Right atrium auricular region (tissue), 2 donors: ENCODE results near the gene PHYHD1. TPM values are rescaled to one million over a fixed set of nuclear protein-coding genes. Genes with fewer than 3 reads are reported as not detected.

Source experiments
- DNase-seq: peaks from one replicate; pipeline ENCODE4 v3.0.0-alpha.2; 2019; ENCODE audit warnings: low spot score
- H3K27ac ChIP-seq, 2 donors: fragments of 200-600 bp; sonication (generic); 1 replicate in 1 of 2; 2 replicates in 1 of 2; pipeline ENCODE4 v1.5.1; 2016 to 2019
- H3K27me3 ChIP-seq, 2 donors: fragments of 200-600 bp; sonication (generic); one replicate each; pipeline versions ENCODE4 v1.5.1 to v1.6.0; 2017 to 2019
- H3K36me3 ChIP-seq: fragments of 200-600 bp; sonication (generic); one replicate; pipeline ENCODE4 v1.5.1; 2016
- H3K4me1 ChIP-seq, 2 donors: fragments of 200-600 bp; sonication (generic); one replicate each; pipeline versions ENCODE4 v1.5.1 to v1.6.0; 2017 to 2019
- H3K4me3 ChIP-seq, 2 donors: fragments of 200-600 bp; sonication (generic); 1 replicate in 1 of 2; 2 replicates in 1 of 2; pipeline ENCODE4 v1.5.1; 2017 to 2019; ENCODE audit warnings: mild to moderate bottlenecking in 1 of 2, moderate library complexity in 1 of 2
- H3K9me3 ChIP-seq, 2 donors: fragments of 200-600 bp; sonication (generic); one replicate each; pipeline ENCODE4 v1.5.1; 2019
- CTCF ChIP-seq, 2 donors: fragments of 200-600 bp; sonication (generic); IDR thresholded peaks; one replicate each; pipeline ENCODE4 v1.5.1; 2019; ENCODE audit warnings: antibody characterized with exemption in 2 of 2
- total RNA-seq, 2 donors: library from RNA; depleted of rRNA; stranded (reverse); fragments of >200 nt; gene quantifications; one replicate each; pipeline ENCODE4 v1.1.0, GENCODE V29; 2016

PHYHD1 gene
- total RNA-seq, 2 donors from 2014 or later, result 21.3 to 51.9 TPM

DNA sequence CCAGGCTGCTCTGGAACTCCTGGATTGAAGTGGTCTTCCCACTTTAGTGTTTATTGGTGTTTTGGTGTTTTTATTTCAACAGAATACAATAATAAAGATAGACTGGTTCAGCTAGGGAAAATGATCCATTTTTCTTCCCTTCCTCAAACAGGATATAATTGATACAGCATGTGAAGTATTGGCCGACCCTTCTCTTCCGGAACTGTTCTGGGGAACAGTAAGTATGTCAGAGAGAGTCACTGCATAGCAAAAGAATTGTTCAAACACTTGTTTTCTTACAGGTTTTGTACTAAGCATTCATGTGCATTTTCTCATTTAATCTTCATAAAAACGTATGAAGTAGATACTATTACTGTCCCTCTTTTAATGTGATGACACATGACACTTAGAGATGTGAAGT is 58.3 kb downstream of the PHYHD1 start:
- no peak for DNase-seq
- Histone ChIP-seq H3K4me1 (no peaks in the 10 kb centered on the region), H3K27me3 (no peaks in the 10 kb centered on the region), H3K36me3 (peaks cover 76% of the 10 kb centered on the region), H3K27ac (no peak overlapping the region), H3K4me3 (no peak overlapping the region), H3K9me3 (no peaks in the 10 kb centered on the region)
- TF ChIP-seq CTCF (IDR thresholded peaks at IDR 0.05), result no peak

DNA sequence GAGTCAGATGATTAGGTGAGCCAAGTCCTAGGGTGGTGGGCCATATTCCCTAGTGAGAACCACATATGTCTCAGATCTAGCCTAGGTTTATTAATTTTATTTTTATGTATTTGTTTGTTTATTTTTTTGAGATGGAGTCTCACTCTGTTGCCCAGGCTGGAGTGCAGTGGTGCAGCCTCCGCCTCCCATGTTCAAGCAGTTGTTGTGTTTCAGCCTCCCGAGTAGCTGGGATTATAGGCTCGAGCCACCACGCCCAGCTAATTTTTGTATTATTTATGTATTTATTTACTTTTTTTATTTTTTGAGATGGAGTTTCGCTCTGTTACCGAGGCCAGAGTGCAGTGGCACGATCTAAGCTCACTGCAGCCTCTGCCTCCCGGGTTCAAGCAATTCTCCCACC is 62.8 kb downstream of the PHYHD1 start:
- Histone ChIP-seq H3K4me3 (no peak overlapping the region), H3K27me3 (no peaks in the 10 kb centered on the region), H3K36me3 (peaks cover 89% of the 10 kb centered on the region), H3K9me3 (no peaks in the 10 kb centered on the region), H3K4me1 (no peaks in the 10 kb centered on the region), H3K27ac (no peak overlapping the region)
- no peak for DNase-seq
- no peak for TF ChIP-seq CTCF (IDR thresholded peaks at IDR 0.05)

- no peaks in the 10 kb centered on the region for H3K4me1 ChIP-seq
- H3K9me3 ChIP-seq, result no peaks in the 10 kb centered on the region
- no peak overlapping the region for H3K27ac ChIP-seq
- peaks cover 86% of the 10 kb centered on the region for H3K36me3 ChIP-seq
- no peak overlapping the region for H3K4me3 ChIP-seq
- DNase-seq, result no peak
- H3K27me3 ChIP-seq, result no peaks in the 10 kb centered on the region
- no peak for TF ChIP-seq CTCF (IDR thresholded peaks at IDR 0.05)
These were observed 65.9 kb downstream of the PHYHD1 start for GRCh38 chr9:128986671-128987070.

- no peak overlapping the region for H3K4me3 ChIP-seq
- no peaks in the 10 kb centered on the region for H3K9me3 ChIP-seq
- H3K36me3 ChIP-seq, result peaks cover 83% of the 10 kb centered on the region
- H3K27ac ChIP-seq, result no peak overlapping the region
- no peak for TF ChIP-seq CTCF (IDR thresholded peaks at IDR 0.05)
- DNase-seq, result no peak
- no peaks in the 10 kb centered on the region for H3K4me1 ChIP-seq
- no peaks in the 10 kb centered on the region for H3K27me3 ChIP-seq
These were observed 67.0 kb downstream of the PHYHD1 start for GRCh38 chr9:128987805-128988204.

Other genes starting within 250 kb of the PHYHD1 start
- 100 to 1,000 TPM; 104 to 125 TPM for gene SET, start 231.8 kb upstream of the PHYHD1 start, total RNA-seq
- gene PKN3, start 218.5 kb upstream of the PHYHD1 start, total RNA-seq, result 1 to 10 TPM; 4.5 to 8.6 TPM
- 10 to 100 TPM; 22.8 to 24.4 TPM for gene ZDHHC12, start 196.9 kb upstream of the PHYHD1 start, total RNA-seq
- 10 to 100 TPM; 61.6 to 72.6 TPM for gene ZER1, start 149.1 kb upstream of the PHYHD1 start, total RNA-seq
- gene TBC1D13, start 133.7 kb upstream of the PHYHD1 start, total RNA-seq, result 10 to 100 TPM; 14.2 to 17.1 TPM
- gene ENDOG, start 102.5 kb upstream of the PHYHD1 start, total RNA-seq, result 10 to 100 TPM; 33.6 to 74.4 TPM
- 10 to 100 TPM in 1 of 2 donors, 1 to 10 TPM in 1; 8.5 to 11.6 TPM for gene SPOUT1, start 91.2 kb upstream of the PHYHD1 start, total RNA-seq
- gene KYAT1, start 39.0 kb upstream of the PHYHD1 start, total RNA-seq, result 10 to 100 TPM; 10.1 to 15.1 TPM
- gene LRRC8A, start 38.8 kb upstream of the PHYHD1 start, total RNA-seq, result 10 to 100 TPM; 45.3 to 65.9 TPM
- 10 to 100 TPM; 13.9 to 14.4 TPM for gene DOLK, start 26.6 kb downstream of the PHYHD1 start, total RNA-seq
- 10 to 100 TPM; 23.5 to 26.8 TPM for gene NUP188, start 26.7 kb downstream of the PHYHD1 start, total RNA-seq
- 10 to 100 TPM; 25.6 to 41.3 TPM for gene SH3GLB2, start 107.3 kb downstream of the PHYHD1 start, total RNA-seq
- gene MIGA2, start 115.6 kb downstream of the PHYHD1 start, total RNA-seq, result 10 to 100 TPM; 34.2 to 40.2 TPM
- gene DOLPP1, start 160.1 kb downstream of the PHYHD1 start, total RNA-seq, result 1 to 10 TPM; 4.8 to 5.4 TPM
- gene CRAT, start 189.8 kb downstream of the PHYHD1 start, total RNA-seq, result 10 to 100 TPM; 73.0 to 75.0 TPM
- 10 to 100 TPM; 81.3 to 89.9 TPM for gene PTPA, start 190.4 kb downstream of the PHYHD1 start, total RNA-seq